PC-9 (cell line): ENCODE data around the gene NKAP. TPM values are rescaled to one million over a fixed set of nuclear protein-coding genes. Genes with fewer than 3 reads are reported as not detected.
"Not testable (repeated sequence)": the region's sequence is repeated elsewhere in the genome, so short reads cannot be mapped to it uniquely, and the experiment has no call there.

Experiments
- BruUV-seq: library from RNA; stranded (reverse); fragments of 400-500 nt; replicated peaks from 2 replicates; lab custom pipeline; 2021; lab: Mats Ljungman, UMichigan
- CTCF ChIA-PET: fragments of 300-600 bp; sonication (Branson Sonifier 250); formaldehyde crosslinking; loops from one replicate; lab custom pipeline; 2022; ENCODE audit warnings: antibody characterized with exemption; lab: Charles Lee
- POLR2A ChIA-PET: fragments of 300-600 bp; sonication (Branson Sonifier 250); formaldehyde crosslinking; loops from one replicate; lab custom pipeline; 2022; ENCODE audit warnings: antibody characterized with exemption; ENCODE audit not compliant: unreplicated experiment; lab: Charles Lee
- DNase-seq, 2 experiments: peaks; one replicate each; pipeline versions ENCODE4 v3.0.0 to v3.0.0-alpha.2; 2015 to 2022; ENCODE audit warnings: mixed read lengths in 1 of 2
- H2AFZ ChIP-seq: fragments of 200-600 bp; sonication (generic); 2 replicates; pipeline ENCODE4 v1.8.1; 2017; ENCODE audit warnings: antibody characterized with exemption
- H3F3A ChIP-seq: fragments of 200-600 bp; sonication (generic); 2 replicates; pipeline ENCODE4 v1.8.1; 2017; ENCODE audit warnings: antibody characterized with exemption, mild to moderate bottlenecking, low read depth; ENCODE audit not compliant: insufficient read depth
- H3K27ac ChIP-seq: fragments of 200-600 bp; sonication (generic); 2 replicates; pipeline ENCODE4 v1.6.1; 2016; ENCODE audit warnings: mixed run types
- H3K27me3 ChIP-seq: fragments of 200-600 bp; sonication (generic); 2 replicates; pipeline ENCODE4 v1.6.1; 2016; ENCODE audit warnings: low read depth, mixed run types; ENCODE audit not compliant: insufficient read depth
- H3K36me3 ChIP-seq: fragments of 200-600 bp; sonication (generic); 2 replicates; pipeline ENCODE4 v1.6.1; 2016; ENCODE audit warnings: low read depth, mixed run types
- H3K4me1 ChIP-seq: fragments of 200-600 bp; sonication (generic); replicated peaks from 2 replicates; pipeline ENCODE4 v1.6.1; 2016; ENCODE audit warnings: mixed run types; ENCODE audit not compliant: insufficient read depth
- H3K4me2 ChIP-seq: fragments of 200-600 bp; sonication (generic); 2 replicates; pipeline ENCODE4 v1.6.1; 2017; ENCODE audit warnings: mixed run types
- H3K4me3 ChIP-seq: fragments of 200-600 bp; sonication (generic); 2 replicates; pipeline ENCODE4 v1.6.1; 2016; ENCODE audit warnings: mixed run types
- H3K79me2 ChIP-seq: fragments of 200-600 bp; sonication (generic); 2 replicates; pipeline ENCODE4 v1.6.1; 2017; ENCODE audit warnings: low read depth, mixed run types
- H3K9me2 ChIP-seq: fragments of 200-600 bp; sonication (generic); 2 replicates; pipeline ENCODE4 v1.8.1; 2017; ENCODE audit warnings: mild to moderate bottlenecking; ENCODE audit not compliant: insufficient read depth
- H3K9me3 ChIP-seq: fragments of 200-600 bp; sonication (generic); 2 replicates; pipeline ENCODE4 v1.8.1; 2016; ENCODE audit warnings: low read depth; ENCODE audit not compliant: insufficient read depth
- H4K20me1 ChIP-seq: fragments of 200-600 bp; sonication (generic); 2 replicates; pipeline ENCODE4 v1.8.1; 2017; ENCODE audit not compliant: insufficient read depth
- EZH2 ChIP-seq: fragments of 200-600 bp; sonication (generic); IDR thresholded peaks from 2 replicates; pipeline ENCODE4 v1.8.0; 2017; ENCODE audit warnings: antibody characterized with exemption, low read depth
- intact Hi-C: fragments of 100-400 bp; cut with micrococcal nuclease; formaldehyde crosslinking; loops from one replicate; pipeline ENCODE4 v1.10.0; 2022; ENCODE audit not compliant: unreplicated experiment
- total RNA-seq: library from RNA; stranded (reverse); gene quantifications from 2 replicates; pipeline ENCODE4 v1.2.3, GENCODE V29; 2021
- TF ChIP-seq, protein P1 (sequence below): fragments of 200-600 bp; sonication (generic); conservative IDR thresholded peaks from 2 replicates; pipeline ENCODE4 v1.6.1; 2017; ENCODE audit warnings: mixed run types, antibody characterized with exemption, mild to moderate bottlenecking, moderate library complexity

Gene NKAP
- total RNA-seq, 1 experiment from 2014 or later: 18.6 TPM

DNA sequence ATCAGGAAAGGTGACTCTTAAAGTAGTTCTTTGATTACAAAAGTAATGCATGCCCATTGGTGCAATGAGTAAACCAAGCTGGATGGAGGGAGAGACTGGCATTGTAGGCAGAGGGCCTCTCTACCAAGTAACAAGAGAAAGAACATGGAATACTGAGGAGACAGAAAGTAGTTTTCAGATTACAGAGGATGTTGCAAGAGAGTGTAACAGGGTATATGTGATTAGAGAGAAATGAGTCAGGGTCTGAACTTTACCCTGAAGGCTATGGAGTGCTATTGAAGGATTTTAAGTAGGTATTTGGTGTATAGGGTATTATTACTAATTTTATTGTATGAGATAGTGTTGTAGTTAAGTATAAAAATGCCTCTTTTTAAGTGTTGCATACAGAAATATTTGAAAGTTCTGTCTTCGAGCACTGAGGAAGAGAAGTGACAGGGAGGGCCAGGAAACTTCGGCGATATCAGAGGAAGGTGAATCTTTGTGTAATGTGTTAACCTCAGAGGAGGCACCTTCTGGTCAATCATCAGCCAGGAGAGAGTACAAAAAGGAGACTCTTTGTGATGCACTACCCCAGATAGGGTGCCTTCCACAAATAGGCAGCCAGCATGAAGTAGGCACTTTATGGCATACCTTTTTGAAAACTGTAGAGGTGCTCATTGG lies 8.2 kb downstream of the NKAP start:
- BruUV-seq: no TSS peak
- intact Hi-C loops: no loop called here

DNA sequence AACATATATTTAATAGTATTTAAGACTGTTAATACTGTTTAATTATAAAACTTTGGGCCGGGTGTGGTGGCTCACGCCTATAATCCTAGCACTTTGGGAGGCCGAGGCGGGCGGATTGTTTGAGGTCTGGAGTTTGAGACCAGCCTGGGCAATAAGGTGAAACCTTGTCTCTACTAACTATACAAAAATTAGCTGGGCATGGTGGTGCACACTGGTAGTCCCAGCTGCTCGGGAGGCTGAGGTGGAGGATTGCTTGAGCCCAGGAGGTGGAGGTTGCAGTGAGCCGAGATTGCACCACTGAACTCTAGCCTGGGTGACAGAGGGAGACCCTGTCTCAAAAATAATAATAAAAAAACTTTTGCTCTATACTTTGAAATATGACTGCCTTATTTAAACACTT lies 21.2 kb downstream of the NKAP start:
- POLR2A ChIA-PET, H3K4me2 ChIP-seq, DNase-seq, CTCF ChIA-PET, H4K20me1 ChIP-seq, H3K27ac ChIP-seq, H2AFZ ChIP-seq, H3K27me3 ChIP-seq, H3F3A ChIP-seq, H3K9me3 ChIP-seq, BruUV-seq, intact Hi-C loops, H3K79me2 ChIP-seq, H3K4me1 ChIP-seq, H3K36me3 ChIP-seq, H3K4me3 ChIP-seq, H3K9me2 ChIP-seq: not testable (repeated sequence)

More for the DNA sequence above, 8.2 kb downstream of the NKAP start:
- no peaks in the 10 kb centered on the region; the same call in 1 of the 2 replicates for H3F3A ChIP-seq
- TF ChIP-seq, protein P1, sequence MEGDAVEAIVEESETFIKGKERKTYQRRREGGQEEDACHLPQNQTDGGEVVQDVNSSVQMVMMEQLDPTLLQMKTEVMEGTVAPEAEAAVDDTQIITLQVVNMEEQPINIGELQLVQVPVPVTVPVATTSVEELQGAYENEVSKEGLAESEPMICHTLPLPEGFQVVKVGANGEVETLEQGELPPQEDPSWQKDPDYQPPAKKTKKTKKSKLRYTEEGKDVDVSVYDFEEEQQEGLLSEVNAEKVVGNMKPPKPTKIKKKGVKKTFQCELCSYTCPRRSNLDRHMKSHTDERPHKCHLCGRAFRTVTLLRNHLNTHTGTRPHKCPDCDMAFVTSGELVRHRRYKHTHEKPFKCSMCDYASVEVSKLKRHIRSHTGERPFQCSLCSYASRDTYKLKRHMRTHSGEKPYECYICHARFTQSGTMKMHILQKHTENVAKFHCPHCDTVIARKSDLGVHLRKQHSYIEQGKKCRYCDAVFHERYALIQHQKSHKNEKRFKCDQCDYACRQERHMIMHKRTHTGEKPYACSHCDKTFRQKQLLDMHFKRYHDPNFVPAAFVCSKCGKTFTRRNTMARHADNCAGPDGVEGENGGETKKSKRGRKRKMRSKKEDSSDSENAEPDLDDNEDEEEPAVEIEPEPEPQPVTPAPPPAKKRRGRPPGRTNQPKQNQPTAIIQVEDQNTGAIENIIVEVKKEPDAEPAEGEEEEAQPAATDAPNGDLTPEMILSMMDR: no peak
- no peak for TF ChIP-seq EZH2
- no peak overlapping the region for H2AFZ ChIP-seq
- no peak overlapping the region for H3K4me2 ChIP-seq
- no peaks in the 10 kb centered on the region for H3K79me2 ChIP-seq
- H3K4me1 ChIP-seq: no peaks in the 10 kb centered on the region
- no peaks in the 10 kb centered on the region for H4K20me1 ChIP-seq
- ChIA-PET POLR2A (no interaction called here), CTCF (no interaction called here)
- DNase-seq: no peak
- H3K4me3 ChIP-seq: no peak overlapping the region
- no peaks in the 10 kb centered on the region for H3K9me2 ChIP-seq
- peaks cover 31% of the 10 kb centered on the region; the same call in 1 of the 2 replicates for H3K36me3 ChIP-seq
- H3K9me3 ChIP-seq: no peaks in the 10 kb centered on the region
- no peak overlapping the region for H3K27ac ChIP-seq
- no peaks in the 10 kb centered on the region for H3K27me3 ChIP-seq

DNA sequence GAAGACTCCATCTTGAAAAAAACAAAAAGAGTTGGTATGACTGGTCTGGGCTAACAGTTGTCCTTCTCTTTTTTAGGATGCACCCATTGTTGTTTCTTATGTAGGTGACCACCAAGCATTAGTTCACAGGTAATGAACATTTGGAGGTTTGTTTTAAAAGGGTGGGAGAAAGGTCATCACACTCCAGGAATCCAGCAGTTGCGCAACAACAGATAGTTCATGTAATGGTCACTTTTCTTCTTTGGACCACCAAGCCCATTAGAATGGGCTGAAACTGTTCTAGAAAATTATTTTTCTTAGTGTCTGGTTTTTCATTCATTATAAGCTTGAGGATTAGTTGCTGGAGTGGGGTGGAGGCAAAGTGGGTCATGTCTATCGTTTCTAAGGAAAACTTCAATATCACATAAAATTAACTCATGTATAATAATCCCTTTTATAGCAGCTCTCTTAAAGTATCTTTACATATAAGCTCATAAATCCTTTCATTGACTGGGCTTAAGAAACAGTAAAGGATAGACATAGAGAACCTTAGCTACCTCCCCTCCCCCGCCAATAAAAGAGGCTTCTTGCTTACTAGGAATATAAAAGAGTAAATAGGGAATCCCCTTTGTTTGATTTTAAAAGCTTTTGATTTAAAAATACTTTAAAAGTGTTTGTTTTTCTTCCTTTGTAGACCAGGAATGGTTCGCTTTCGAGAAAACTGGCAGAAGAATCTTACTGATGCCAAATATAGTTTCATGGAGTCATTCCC lies 23.5 kb downstream of the NKAP start:
- Histone ChIP-seq H4K20me1 (no peaks in the 10 kb centered on the region), H3K27me3 (no peaks in the 10 kb centered on the region), H3K79me2 (no peaks in the 10 kb centered on the region), H3F3A (no peaks in the 10 kb centered on the region), H3K36me3 (0 out of 2 replicates have a peak, but pooled peaks cover 5% of the 10 kb centered on the region), H2AFZ (no peak overlapping the region), H3K9me2 (no peaks in the 10 kb centered on the region), H3K27ac (no peak overlapping the region), H3K9me3 (no peaks in the 10 kb centered on the region), H3K4me1 (no peaks in the 10 kb centered on the region), H3K4me2 (no peak overlapping the region), H3K4me3 (no peak overlapping the region)
- DNase-seq: no peak
- no peak for TF ChIP-seq EZH2
- TF ChIP-seq, protein P1: no peak
- intact Hi-C loops: no loop called here
- ChIA-PET CTCF (no interaction called here), POLR2A (interaction anchor here (0.6 kb wide), 1 partner anchor 14 kb away, joined by 3 read pairs; no protein-coding TSS in a partner anchor)
- no TSS peak for BruUV-seq
